Hematopoietic multipotent progenitor cell treated with erythropoietin and hydrocortisone succinate and interleukin-3 and kit ligand, for 15 days (in vitro differentiated cells): ENCODE measurements around the gene PRKCD.

Experiments used
- DNase-seq: peaks from one replicate; pipeline ENCODE4 v3.0.0-alpha.2; 2015; ENCODE audit warnings: low spot score

Gene PRKCD

DNA sequence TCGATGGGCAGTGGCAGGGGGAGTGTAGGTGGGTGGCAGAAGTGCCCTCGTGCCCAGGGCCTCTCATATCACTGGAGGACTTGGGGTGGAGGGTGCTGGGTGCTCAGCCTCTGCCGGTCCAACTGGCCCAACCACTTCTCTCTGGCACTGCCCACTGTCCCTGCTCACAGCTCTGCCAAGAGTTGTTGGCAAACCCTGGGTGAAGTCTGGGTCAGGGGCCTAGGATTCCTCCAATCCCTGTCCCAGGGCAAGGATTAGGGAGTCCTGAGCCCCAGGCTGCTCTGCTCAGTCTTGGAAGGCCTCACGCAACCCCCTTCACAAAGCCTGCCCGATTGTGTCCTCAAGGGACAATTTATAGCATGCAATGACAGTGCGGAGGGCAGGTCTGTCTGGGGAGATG, 5.2 kb upstream of the PRKCD start:
- DNase-seq: no peak

DNA sequence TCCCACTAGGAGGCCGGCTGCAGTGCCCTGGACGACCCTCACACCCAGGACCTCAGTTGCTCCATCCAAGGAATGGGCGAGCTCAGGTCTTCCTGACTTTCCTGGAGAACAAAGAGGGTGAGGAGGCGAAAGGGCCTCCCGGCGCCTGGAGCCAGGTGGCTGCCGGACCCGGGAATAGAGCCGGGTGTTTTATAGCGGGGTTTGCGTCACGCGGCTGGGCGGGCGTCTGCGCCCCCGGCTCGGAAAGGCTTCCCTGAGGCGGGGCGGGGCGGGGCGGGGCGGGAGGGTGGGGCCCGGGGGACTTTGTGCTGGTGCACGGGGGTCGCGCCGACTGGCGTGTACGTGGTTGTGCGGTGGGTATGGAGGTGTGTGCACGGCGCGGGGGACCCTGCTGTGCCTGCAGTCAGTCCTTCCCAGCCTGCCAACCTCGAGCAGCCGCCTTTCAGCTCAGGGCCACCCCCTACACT, 4.6 kb upstream of the PRKCD start:
- no peak for DNase-seq

DNA sequence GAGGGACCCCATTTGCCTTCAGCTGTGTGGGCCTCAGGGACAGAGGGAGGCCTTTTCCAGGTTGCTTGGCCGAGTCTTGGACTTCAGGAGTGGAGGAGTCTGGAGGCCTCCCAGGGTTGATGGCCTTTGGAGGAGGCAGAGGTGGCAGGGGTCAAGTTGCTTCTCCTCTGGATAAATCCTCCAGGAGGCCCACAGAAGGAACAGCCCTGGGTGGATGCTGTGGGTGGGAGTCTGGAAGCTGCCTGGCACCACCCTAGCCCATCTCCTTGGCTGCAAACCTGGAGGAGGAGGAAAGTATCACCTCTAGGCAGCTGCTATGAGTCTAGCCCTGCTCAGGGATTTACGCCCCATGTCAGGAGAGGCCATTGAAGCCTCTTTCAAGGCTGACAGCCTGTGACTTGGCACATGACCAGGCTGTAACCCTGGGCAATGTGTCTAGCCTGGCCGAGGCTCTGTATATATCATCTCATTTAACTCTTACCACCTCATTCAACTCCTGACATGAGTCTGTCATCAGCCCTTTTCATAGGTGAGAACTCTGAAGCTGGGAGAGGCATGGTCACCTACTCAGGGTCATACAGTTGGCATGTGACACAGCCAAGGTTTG, 2.9 kb upstream of the PRKCD start:
- DNase-seq: no peak

DNA sequence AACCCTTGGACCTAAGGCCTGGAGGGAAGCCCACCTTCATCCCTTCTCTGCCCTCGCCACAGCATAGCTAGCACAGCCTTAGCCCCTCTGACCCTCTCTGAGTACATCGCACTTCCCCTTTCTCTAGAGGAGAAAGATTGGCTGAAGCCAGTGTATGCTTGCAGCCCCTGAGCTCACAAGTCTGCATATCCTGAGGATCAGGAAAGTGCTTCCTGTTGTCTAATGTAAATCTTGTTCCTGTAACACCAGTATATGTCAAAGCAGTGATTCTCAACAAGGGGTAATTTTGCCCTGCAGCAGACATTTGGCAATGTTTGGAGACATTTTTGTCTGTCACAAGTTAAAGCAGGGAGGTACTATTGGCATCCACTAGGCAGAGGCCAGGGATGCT, 2.2 kb upstream of the PRKCD start:
- DNase-seq: no peak

DNA sequence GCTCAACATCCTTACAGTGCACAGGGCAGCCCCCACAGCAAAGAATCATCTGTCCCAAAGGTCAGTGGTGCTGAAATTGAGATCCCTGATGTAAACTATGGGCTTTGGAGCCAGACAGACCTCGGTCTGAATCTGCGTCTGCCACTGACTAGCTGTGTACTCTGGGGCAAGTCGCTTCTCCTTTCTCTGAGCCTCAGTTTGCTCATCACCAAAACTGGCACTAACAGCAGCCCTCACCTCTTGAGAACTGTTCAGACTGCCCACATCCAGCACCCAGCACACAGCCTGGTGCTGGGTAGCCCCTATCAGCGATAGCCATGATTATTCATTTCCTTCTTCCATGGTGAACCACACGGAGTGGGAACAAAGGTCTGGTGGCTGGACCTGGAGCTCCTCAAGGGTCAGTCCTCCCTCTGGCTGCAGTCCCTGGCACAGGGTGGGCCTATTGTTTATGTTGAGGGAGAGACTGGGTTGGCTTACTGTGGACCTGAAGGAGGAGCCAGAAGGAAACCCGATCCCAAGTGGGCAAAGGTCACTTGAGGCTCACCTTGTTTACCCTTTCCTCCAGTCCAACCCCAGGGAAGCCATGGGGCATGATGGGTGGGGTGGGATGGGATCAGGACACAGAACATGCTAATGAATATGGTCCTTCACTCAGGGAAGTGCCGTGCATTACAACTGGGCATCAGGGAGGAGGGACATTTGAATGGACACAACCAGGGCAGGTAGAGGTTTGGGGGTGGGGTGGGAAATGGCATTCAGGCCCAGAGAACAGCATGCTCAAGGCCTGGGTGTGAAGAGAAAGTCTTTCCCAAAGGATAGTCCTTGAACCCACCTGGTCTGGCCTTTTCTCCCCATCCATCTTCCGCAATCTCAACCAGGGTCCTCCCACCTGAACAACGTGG, 1.6 kb upstream of the PRKCD start:
- DNase-seq: no peak

DNA sequence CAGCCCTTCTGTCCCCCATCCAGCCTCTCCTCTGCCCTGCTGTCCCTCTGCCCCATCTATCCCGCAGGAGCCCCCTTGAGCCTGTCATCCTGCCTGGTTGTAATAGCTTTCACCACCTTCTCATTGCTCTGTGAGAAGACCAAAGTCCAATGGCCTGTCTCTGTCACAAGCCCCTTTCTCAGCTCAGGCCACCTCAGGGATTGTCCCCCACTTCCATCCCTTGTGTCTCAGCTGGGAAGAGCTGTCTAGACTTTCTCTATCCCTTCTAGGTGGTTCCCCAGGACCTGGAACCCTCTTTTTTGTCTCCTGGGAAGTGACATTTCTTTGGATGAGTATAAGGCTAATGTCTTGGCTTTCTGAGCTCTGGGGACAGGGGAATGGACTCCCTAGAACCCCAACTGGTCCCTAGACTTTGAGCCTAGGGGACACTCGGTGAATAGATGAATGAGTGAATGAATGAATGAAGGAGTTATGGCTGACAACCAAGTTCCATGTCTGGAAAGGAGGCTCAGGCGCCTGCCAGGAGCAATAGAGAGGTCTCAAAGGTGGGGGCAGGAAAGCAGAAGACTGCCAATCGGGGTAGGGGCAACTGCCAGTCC, 849 bp upstream of the PRKCD start:
- DNase-seq: no peak

DNA sequence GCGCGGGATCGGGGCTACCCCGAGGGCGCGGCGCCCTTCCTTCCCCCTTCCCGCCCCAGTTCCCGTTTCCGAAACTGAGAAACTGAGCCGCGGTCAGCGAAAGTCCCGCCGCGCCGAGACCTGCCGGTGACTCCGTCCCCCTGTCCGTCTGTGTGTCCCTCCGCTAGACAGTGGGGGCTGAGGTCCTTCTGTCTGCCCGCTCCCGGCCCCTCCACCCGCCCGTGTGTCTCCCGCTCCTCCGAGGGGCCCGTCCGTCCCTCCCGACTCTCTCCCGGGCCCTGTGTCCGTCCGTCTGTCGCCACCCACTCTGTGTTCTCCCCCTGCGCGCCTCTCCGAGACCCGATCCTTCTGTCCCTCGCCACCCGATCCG, 426 bp downstream of the PRKCD start:
- DNase-seq: no peak

DNA sequence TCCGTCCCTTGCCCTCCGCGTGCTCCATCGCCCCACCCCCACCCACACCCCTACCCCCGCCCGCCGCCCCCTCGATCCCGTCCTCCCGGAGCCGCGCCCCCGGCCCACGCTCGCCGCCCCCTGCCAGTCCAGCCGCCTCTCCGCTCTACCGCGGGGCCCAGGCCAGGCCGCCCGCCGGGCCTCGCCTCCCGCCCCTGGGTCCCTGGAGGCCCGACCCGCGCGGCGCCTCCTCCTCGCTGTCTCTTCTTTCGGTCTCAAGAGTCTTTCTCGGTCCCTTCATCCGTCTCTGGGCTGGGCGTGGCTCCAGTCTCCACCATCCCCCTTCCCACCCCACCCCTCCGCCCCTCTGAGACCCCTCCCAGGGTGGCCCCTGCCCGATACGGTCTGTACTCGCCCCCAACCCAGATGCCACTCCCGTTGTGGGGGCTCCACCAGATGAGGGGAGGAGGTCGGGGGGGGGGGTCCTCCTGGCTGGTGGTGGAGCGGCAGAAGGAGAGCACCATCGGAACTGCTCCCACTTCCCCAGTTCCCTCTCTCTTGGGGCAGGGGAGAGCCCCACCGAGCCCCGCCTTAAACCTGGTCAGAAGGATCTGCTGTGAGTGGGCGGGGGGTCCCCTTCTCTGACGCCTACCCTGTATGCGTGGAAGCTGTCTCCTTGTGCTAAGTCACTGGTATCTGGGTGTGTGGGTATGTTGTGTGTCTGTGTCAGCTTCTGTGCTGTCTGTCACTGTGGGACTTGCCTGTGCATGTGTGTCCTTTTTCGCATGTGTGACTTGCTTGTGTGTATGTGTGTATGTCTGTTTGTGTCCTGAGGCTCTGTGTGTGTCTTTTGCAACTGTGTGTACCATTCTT, 1.0 kb downstream of the PRKCD start:
- DNase-seq: no peak

DNA sequence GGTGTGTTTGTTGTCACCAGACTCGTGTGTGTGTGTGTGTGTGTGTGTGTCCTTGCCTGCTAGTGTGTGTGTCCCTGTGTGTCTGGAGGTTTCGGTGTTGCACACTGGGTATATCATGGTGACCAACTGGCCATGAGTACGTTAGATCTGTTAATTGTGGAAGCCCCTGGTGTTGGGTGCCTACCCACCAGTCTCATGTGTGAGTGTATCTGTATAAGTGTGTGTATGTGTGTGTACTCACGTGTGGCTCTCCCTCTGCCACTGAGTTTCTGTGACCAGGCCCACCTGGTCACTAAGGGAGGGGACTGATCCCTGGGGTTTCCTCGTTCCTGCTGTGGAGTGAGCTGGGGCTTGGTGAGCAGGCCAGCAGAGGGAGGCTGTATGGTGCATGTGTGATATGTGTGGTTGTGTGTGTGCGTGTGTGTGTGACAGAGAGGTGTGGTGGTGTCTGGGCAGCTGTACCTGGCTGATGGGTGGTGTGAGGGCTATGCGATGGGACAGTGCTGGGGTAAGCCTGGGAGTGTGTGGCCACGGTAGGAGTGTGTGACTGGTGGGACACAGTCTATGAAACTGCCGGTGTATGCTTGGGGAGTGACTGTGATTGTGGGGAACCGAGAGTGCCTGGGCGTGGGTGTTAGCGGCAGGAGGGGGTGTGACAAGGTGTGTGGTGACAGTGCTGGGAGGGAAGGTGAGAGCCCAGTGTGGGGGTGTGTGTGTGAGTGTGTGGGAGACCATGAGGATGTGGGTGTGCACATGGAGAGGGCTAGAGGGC, 1.8 kb downstream of the PRKCD start:
- DNase-seq: no peak

DNA sequence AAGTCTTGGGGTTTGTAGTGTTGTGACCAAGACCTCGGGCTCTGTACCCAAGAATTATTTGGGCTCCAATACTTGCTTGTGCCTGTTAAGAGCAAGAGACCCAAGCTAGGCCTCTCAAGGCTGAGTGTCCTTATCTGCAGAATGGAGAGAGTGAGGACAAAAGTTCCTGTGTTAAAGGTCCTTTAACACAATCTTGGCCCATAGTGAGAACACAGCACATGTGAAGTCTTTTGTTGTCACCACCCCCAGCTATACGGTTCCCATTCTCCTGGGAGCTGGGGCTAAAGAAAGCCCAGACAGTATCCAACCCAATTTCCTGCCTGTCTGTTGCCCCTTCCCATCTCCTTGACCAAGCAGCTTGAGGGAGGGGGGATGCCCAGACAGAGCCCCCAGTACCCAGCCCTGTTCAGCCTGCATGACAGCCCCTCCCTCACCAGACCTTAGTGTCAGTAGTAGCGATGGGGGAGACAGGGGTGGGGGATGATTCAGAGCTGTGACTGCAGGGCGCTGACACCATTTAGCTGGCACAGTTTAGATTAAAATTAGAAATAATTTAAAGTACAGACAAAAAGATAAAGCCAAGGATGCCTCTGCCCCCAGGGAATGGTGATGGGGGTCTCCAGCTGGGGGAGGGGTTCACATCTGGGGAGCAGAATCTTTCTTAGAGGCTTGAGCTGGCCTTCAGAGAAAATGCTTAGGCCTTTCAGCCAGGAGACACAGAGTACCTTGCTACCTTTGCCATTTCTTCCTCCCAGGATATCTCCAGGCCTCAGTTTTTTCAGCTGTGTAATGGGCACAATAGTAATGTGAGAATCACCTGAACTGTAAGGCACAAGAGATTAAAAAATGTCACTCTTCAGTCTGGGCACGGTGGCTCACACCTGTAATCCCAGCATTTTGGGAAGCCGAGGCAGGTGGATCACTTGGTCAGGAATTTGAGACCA, 2.7 kb downstream of the PRKCD start:
- no peak for DNase-seq

DNA sequence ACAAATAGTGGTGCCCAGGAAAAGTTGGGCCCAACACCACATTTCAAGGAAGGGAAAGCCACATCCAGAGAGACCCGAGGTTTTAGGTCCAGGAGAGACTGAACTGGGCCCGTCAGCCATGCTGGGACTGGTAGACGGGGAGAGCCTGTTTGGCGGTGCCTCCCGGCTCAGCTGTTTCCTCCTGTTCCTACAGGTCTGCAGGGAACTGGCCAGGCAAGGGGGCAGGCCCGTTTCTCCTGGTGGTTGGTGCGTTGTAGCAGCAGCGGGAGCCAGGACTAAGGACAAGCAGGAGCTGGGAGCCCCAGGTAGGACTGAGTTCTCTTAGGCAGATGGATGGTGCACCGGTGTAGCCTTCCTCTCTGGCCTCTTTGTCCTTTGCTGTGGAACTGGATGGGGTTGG, 3.9 kb downstream of the PRKCD start:
- DNase-seq: no peak

DNA sequence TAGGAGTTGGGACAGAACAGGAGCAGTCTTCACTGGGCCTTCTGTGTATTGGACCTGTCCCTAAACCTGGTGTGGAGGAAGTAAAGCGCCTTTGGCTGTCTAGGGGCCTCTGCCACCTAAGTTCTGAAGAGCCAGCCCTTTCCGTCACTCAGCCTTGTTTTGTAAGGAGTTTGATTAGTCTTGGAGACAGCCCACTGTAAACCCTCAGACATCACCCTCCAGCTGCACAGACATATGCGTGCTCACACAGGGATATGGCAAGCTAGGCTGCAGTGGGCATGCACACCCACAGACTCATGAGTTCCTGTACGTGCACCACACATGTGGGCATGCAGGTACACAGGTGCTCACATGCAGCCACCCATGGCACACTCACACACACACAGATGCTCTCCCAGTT, 5.2 kb downstream of the PRKCD start:
- DNase-seq: no peak

DNA sequence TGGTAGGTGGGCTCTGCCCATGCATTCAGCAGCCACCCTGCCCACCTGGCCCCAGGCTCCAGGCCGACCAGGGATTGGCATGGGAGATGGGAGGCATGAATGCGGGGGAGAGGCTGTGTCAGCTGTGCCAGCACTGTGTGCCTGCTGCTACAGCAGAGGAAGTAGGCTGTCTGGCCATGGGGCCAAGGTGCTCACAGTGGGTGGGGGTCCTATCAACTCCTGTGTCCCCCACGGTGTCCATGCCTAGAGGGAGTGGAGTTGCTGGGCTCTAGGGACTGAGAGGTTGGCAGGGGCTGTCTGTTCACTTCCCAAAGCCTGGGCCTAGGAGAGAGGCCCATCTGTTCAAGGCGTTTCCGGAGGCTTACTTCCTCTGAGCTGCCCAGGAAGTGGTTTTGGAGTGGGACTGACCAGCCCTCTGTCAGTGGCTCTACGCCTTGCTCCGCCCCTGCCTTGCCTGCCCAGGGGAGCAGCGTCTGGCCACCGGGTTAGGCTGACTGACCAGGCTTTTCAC, 5.8 kb downstream of the PRKCD start:
- no peak for DNase-seq

DNA sequence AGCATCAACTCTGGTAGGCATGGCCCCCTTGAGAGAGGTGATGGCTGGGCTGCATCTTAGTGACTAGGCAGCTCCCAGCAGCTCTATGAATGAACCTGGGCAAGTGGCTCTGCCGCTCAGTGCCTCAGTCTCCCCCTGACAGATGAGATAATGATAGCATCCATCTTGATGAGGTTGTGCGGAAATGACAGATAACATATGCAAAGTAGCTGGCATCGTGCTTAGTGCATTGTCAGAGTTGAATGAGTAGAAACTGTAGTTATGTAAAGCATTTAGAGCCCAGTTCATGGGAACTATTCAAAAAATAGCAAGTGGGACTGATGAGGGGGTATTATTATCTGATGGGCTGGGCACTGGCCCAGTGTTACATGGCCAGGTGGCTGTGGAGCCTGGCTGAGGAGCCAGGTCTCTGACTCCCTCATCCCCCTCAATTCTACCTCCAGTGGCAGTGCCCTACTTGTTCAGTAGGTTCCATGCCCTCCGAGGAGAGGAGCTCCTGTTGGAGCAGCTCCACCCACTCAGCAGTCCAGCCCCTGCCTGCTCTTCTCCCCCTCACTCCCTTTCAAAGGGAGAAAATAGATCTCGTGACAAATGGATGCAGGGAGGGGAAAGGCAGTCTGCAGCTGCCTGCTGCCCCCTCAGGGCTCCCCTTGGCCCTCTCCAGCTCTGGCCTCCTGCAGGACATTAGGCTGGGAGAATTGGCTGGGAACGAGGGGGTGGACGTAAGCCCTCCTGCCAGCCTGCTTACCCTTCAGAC, 6.6 kb downstream of the PRKCD start:
- no peak for DNase-seq

DNA sequence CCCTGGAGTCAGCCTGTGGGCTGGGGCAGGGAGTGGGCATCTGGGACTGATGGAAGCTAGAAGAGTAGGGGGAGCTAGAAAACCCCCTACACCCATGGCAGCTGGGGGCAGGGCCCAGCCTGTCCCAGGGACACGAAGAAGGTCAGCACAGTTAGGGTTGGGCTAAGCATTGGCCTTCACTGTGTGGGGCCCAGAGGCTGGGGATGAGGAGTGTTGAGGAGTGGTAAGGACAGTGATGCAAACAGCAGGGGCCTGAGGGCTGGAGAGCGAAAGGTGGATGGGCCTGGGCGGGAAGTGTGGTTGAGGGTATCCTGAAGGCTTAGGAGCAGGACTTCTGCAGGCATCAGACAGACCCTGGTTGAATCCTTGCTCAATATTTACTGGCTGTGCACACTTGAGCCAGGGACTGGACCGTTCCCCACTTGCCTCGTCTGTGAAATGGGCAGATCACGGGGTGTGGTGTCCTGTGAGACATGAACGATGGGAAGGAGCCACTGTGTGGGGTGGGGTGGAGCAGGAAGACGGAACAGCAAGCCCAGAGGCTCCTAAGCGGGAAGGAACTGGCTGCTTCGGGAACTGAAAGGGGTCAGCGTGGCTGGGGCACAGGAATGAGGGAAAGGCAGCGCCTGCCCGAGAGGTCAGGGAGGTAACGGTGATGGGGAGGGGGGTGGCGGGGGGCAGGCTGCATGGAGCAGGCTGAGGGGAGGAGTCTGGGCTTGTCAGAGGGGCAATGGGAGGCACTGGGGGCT, 7.3 kb downstream of the PRKCD start:
- DNase-seq: no peak

DNA sequence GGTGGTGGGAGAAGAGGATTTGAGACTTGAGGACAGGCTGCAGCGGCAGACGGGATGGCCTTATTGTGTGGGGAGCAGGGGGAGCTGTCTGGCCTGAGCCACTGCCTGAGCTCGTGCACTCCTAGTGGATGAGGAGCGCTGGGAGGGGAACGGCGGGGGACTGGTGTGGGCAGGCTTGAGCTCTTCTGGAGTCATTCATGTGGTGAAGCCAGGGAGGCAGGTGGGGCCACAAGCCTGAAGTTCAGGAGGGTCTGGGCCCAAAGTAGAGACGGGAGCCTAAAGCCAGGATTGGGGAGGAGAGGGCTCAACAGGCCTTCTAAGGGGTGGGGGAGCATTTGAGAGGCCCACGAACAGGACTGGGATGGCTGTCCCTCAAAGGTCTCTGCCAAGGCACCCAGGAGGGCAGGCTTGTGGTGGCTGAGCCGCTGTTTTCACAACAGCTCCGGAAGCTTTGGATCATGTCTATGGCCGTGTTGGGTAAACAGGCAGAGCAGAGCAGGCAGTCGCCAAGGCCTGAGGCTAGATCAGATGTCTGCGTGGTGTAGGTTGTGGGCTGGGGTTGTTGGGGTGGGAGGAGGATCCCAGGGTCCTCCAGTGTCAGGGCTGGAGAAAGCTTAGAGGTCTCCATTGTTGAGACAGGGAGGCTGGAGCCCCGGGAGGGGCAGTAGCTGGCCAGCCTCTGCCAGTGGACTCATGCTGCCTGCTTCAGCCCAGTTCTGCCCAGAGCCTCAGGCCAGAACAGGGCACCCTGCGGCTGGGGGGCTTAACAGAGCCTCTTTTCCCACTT, 8.2 kb downstream of the PRKCD start:
- no peak for DNase-seq

DNA sequence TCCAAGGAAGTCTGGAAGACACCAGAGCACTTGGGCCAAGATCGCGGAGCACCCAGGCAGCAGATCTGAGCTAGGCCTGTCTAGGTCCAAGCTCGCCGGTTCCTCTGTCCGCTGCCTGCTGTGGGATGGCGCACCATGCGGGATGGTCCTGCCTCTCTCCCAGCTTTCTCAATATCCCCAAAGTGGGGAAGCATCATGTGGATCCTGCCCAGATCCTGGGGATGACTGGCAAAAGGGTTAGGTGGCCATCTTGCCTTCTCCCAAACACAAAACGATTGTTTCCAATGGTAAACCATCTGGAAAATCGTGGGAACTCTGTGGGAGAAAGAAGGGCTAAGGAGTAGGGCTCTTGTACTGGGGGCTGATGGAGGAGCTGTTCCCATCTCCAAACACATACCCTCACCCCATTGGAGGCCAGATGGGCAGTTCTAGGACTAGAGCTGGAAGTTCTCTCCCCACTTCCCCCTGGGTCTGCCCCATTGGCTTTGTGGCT, 8.9 kb downstream of the PRKCD start:
- DNase-seq: no peak
